H9 (cell line): ENCODE results near the gene DACT2. TPM values are rescaled to one million over a fixed set of nuclear protein-coding genes. Genes with fewer than 3 reads are reported as not detected.

Experiments used
- DNase-seq: peaks from one replicate; pipeline ENCODE4 v3.0.0-alpha.2; 2017
- H2AFZ ChIP-seq: one replicate; pipeline ENCODE4 v1.6.1; 2013; ENCODE audit warnings: mild to moderate bottlenecking, low read length, control low read depth, moderate library complexity
- H2AK5ac ChIP-seq: 2 replicates; pipeline ENCODE4 v1.6.1; 2013; ENCODE audit warnings: low read length, control low read depth, mixed read lengths; ENCODE audit not compliant: insufficient read length
- H2BK120ac ChIP-seq: one replicate; pipeline ENCODE4 v1.6.1; 2013; ENCODE audit warnings: low read depth, mild to moderate bottlenecking, low read length, control low read depth, inconsistent platforms; ENCODE audit not compliant: poor library complexity, severe bottlenecking
- H2BK12ac ChIP-seq: 2 replicates; pipeline ENCODE4 v1.6.1; 2013; ENCODE audit warnings: low read length, control low read depth, mixed read lengths, low read depth; ENCODE audit not compliant: insufficient read length
- H2BK15ac ChIP-seq: 2 replicates; pipeline ENCODE4 v1.6.1; 2013; ENCODE audit warnings: low read depth, low read length, control low read depth
- H2BK20ac ChIP-seq: one replicate; pipeline ENCODE4 v1.6.1; 2013; ENCODE audit warnings: low read depth, mild to moderate bottlenecking, low read length, control low read depth, inconsistent platforms; ENCODE audit not compliant: poor library complexity, severe bottlenecking
- H2BK5ac ChIP-seq: 2 replicates; pipeline ENCODE4 v1.6.1; 2013; ENCODE audit warnings: low read length, control low read depth, mixed read lengths; ENCODE audit not compliant: insufficient read length
- H3K14ac ChIP-seq: 2 replicates; pipeline ENCODE4 v1.6.1; 2013; ENCODE audit warnings: low read length, control low read depth; ENCODE audit not compliant: insufficient read depth
- H3K18ac ChIP-seq: 2 replicates; pipeline ENCODE4 v1.6.1; 2013; ENCODE audit warnings: low read depth, mild to moderate bottlenecking, mixed read lengths, low read length, control low read depth; ENCODE audit not compliant: insufficient read length
- H3K23ac ChIP-seq: 2 replicates; pipeline ENCODE4 v1.6.1; 2013; ENCODE audit warnings: low read length, control low read depth, mixed read lengths, low read depth; ENCODE audit not compliant: insufficient read length
- H3K23me2 ChIP-seq: 2 replicates; pipeline ENCODE4 v1.6.1; 2013; ENCODE audit warnings: low read depth, mild to moderate bottlenecking, mixed read lengths, low read length, control low read depth; ENCODE audit not compliant: insufficient read length, poor library complexity, severe bottlenecking
- H3K27ac ChIP-seq: 2 replicates; pipeline ENCODE4 v1.5.1; 2013; ENCODE audit warnings: low read length, control low read depth, mixed read lengths, low read depth; ENCODE audit not compliant: insufficient read length
- H3K27me3 ChIP-seq: 2 replicates; pipeline ENCODE4 v1.6.1; 2013; ENCODE audit warnings: low read length, control low read depth, inconsistent platforms; ENCODE audit not compliant: insufficient read depth
- H3K4ac ChIP-seq: 2 replicates; pipeline ENCODE4 v1.6.1; 2013; ENCODE audit warnings: low read depth, mild to moderate bottlenecking, control low read depth, inconsistent platforms, low read length, moderate library complexity
- H3K4me1 ChIP-seq: 2 replicates; pipeline ENCODE4 v1.6.1; 2013; ENCODE audit warnings: low read length, control low read depth, inconsistent platforms; ENCODE audit not compliant: insufficient read depth
- H3K4me2 ChIP-seq: 2 replicates; pipeline ENCODE4 v1.6.1; 2013; ENCODE audit warnings: low read length, control low read depth, mixed read lengths; ENCODE audit not compliant: insufficient read length, insufficient read depth
- H3K56ac ChIP-seq: 2 replicates; pipeline ENCODE4 v1.6.1; 2013; ENCODE audit warnings: low read depth, mild to moderate bottlenecking, mixed read lengths, low read length, control low read depth; ENCODE audit not compliant: insufficient read length
- H3K79me1 ChIP-seq: 2 replicates; pipeline ENCODE4 v1.6.1; 2013; ENCODE audit warnings: low read depth, mild to moderate bottlenecking, moderate library complexity, low read length, control low read depth, inconsistent platforms; ENCODE audit not compliant: insufficient read depth, poor library complexity, severe bottlenecking
- H3K79me2 ChIP-seq: 2 replicates; pipeline ENCODE4 v1.6.1; 2013; ENCODE audit warnings: low read length, control low read depth, inconsistent platforms; ENCODE audit not compliant: insufficient read depth
- H3K9ac ChIP-seq: 2 replicates; pipeline ENCODE4 v1.6.1; 2013; ENCODE audit warnings: low read length, control low read depth, mixed read lengths; ENCODE audit not compliant: insufficient read length; ENCODE audit errors: extremely low read depth
- H3K9me3 ChIP-seq: one replicate; pipeline ENCODE4 v1.6.1; 2013; ENCODE audit warnings: low read depth, low read length, inconsistent platforms; ENCODE audit not compliant: control insufficient read depth
- H3T11ph ChIP-seq: one replicate; pipeline ENCODE4 v1.6.1; 2013; ENCODE audit warnings: mild to moderate bottlenecking, low read length, control low read depth, inconsistent platforms
- H4K20me1 ChIP-seq: one replicate; pipeline ENCODE4 v1.6.1; 2013; ENCODE audit not compliant: control insufficient read depth, insufficient read length, insufficient read depth
- H4K5ac ChIP-seq: 2 replicates; pipeline ENCODE4 v1.6.1; 2013; ENCODE audit warnings: low read depth, mild to moderate bottlenecking, mixed read lengths, low read length, control low read depth; ENCODE audit not compliant: insufficient read length
- H4K8ac ChIP-seq: replicated peaks from 2 replicates; pipeline ENCODE4 v1.6.1; 2013; ENCODE audit warnings: low read length, control low read depth, mixed read lengths, low read depth; ENCODE audit not compliant: insufficient read length
- H4K91ac ChIP-seq: 2 replicates; pipeline ENCODE4 v1.6.1; 2013; ENCODE audit warnings: low read depth, mild to moderate bottlenecking, moderate library complexity, mixed read lengths, low read length, control low read depth; ENCODE audit not compliant: insufficient read length
- H3K27ac Mint-ChIP-seq, 3 experiments: 2 replicates in 2 of 3; 3 replicates in 1 of 3; pipeline ENCODE4 v1.8.0; 2020 to 2021; ENCODE audit warnings: mixed read lengths in 3 of 3, mild to moderate bottlenecking in 1 of 3, moderate library complexity in 1 of 3
- H3K27me3 Mint-ChIP-seq: 2 replicates; pipeline ENCODE4 v1.8.0; 2021; ENCODE audit warnings: low read depth, mild to moderate bottlenecking, moderate library complexity, mixed read lengths
- H3K36me3 Mint-ChIP-seq, 3 experiments: 2 replicates in 2 of 3; 3 replicates in 1 of 3; pipeline ENCODE4 v1.8.0; 2020 to 2021; ENCODE audit warnings: low read depth in 3 of 3, mixed read lengths in 3 of 3; ENCODE audit not compliant: insufficient read depth in 1 of 3
- H3K4me1 Mint-ChIP-seq, 2 experiments: 2 replicates each; pipeline ENCODE4 v1.8.0; 2020; ENCODE audit warnings: mixed read lengths in 2 of 2
- H3K4me3 Mint-ChIP-seq, 2 experiments: 2 replicates in 1 of 2; 3 replicates in 1 of 2; pipeline ENCODE4 v1.8.0; 2020 to 2021; ENCODE audit warnings: mild to moderate bottlenecking in 2 of 2, mixed read lengths in 2 of 2, moderate library complexity in 1 of 2
- H3K9me3 Mint-ChIP-seq, 2 experiments: 2 replicates in 1 of 2; 3 replicates in 1 of 2; pipeline ENCODE4 v1.8.0; 2020; ENCODE audit warnings: mild to moderate bottlenecking in 2 of 2, mixed read lengths in 2 of 2, moderate library complexity in 1 of 2
- WGBS: extraction: QIAGEN DNeasy Blood & Tissue Kit; methylation state at CpG from one replicate; pipeline ENCODE4 v1.1.7; 2013; ENCODE audit warnings: missing lambda C conversion rate, low lambda C conversion rate, mixed read lengths; ENCODE audit not compliant: insufficient read length; ENCODE audit errors: extremely low coverage; 5-methylcytosine and 5-hydroxymethylcytosine counted together
- total RNA-seq: library from RNA; stranded (reverse); gene quantifications from 2 replicates; pipeline ENCODE4 v1.2.1, GENCODE V29; 2021
- TF ChIP-seq, protein P1 (sequence below): fragments of 200-600 bp; sonication (generic); conservative IDR thresholded peaks from 3 replicates; pipeline ENCODE4 v1.8.0; 2021; ENCODE audit warnings: antibody characterized with exemption, mild to moderate bottlenecking

Gene DACT2
- total RNA-seq, 1 experiment from 2014 or later, result 1.8 TPM

DNA sequence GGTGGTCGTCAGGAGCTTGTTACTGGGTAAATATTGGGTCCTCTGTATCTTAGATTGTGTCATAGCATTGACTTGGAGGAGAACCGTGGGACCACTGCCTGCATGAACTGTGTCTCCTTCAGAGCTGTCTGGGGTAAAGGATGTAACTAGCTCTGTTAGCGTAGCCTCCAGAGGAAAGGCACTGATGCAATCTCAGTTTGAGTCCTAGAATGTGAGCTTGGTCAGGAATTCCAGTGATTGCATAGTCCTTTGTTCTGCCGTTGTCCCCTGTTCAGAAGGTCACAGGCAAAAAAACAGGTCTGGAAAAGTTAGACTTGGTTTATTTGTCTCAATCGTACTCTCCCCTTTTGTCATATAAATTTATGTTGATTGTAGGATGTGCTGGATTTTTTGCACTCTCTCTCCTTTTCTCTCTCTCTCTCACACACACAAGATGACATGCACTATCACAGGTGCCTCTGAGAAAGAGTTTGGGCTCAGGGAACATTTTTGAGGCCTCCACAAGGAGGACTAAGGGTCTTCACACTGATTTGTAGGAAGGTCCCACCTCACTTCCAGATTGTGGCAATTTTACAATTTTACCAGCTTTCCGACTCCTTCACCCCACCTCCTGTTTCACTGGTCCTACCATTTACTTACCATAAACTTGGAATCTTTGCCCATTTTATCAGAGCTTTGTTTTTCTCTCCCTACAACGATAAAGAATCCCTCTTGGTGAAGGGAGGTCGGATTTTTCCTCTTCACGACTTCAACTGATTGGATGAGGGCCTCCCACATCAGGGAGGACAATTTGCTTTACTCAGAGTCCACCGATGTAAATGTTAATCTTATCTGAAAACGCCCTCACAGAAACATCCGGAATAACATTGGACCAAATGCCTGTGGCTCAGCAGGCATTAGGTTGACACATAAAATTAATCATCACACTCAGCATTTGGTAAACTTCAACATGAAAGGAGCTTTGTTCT, 7.0 kb upstream of the DACT2 start:
- Histone ChIP-seq H3T11ph (no peak overlapping the region), H4K5ac (no peak overlapping the region), H3K14ac (peak overlapping the region; percentile 39; the same call in 1 of the 2 replicates), H2BK20ac (peak overlapping the region; percentile 50), H3K4me2 (no peak overlapping the region), H3K56ac (no peak overlapping the region), H3K4ac (no peak overlapping the region), H4K91ac (no peak overlapping the region), H2BK12ac (no peak overlapping the region), H3K23me2 (no peaks in the 10 kb centered on the region), H3K79me2 (no peaks in the 10 kb centered on the region), H3K23ac (no peak overlapping the region), H3K9ac (no peak overlapping the region), H4K20me1 (no peaks in the 10 kb centered on the region), H2AFZ (no peak overlapping the region), H3K27me3 (no peaks in the 10 kb centered on the region), H2BK120ac (peak overlapping the region; percentile 67), H3K4me1 (peaks cover 9% of the 10 kb centered on the region; the same call in 1 of the 2 replicates), H2BK5ac (no peak overlapping the region), H2AK5ac (no peak overlapping the region), H3K18ac (peak overlapping the region; percentile 70), H2BK15ac (no peak overlapping the region), H3K79me1 (no peaks in the 10 kb centered on the region), H3K9me3 (no peaks in the 10 kb centered on the region), H3K27ac (peak overlapping the region; percentile 14), H4K8ac (no peak overlapping the region)
- H3K4me3 Mint-ChIP-seq, result no peak overlapping the region; a peak in 1 of 5 replicates
- H3K36me3 Mint-ChIP-seq, result peaks cover 0 to 4% (median 2%) of the 10 kb centered on the region in 3 experiments; a peak in 4 of 7 replicates
- peaks cover 3 to 7% of the 10 kb centered on the region in 2 experiments; a peak in 4 of 5 replicates for H3K9me3 Mint-ChIP-seq
- no CpG with 5 or more reads among the region's 12 CpGs for WGBS
- TF ChIP-seq, protein P1, sequence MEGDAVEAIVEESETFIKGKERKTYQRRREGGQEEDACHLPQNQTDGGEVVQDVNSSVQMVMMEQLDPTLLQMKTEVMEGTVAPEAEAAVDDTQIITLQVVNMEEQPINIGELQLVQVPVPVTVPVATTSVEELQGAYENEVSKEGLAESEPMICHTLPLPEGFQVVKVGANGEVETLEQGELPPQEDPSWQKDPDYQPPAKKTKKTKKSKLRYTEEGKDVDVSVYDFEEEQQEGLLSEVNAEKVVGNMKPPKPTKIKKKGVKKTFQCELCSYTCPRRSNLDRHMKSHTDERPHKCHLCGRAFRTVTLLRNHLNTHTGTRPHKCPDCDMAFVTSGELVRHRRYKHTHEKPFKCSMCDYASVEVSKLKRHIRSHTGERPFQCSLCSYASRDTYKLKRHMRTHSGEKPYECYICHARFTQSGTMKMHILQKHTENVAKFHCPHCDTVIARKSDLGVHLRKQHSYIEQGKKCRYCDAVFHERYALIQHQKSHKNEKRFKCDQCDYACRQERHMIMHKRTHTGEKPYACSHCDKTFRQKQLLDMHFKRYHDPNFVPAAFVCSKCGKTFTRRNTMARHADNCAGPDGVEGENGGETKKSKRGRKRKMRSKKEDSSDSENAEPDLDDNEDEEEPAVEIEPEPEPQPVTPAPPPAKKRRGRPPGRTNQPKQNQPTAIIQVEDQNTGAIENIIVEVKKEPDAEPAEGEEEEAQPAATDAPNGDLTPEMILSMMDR, result no peak
- H3K4me1 Mint-ChIP-seq, result peaks cover 21 to 24% of the 10 kb centered on the region in 2 experiments
- peak overlapping the region; percentile 66 to 83 (median 81); a peak in 6 of 7 replicates for H3K27ac Mint-ChIP-seq
- DNase-seq, result no peak
- H3K27me3 Mint-ChIP-seq, result peaks cover 16% of the 10 kb centered on the region
